A673 (cell line): ENCODE measurements around the gene LYRM4. TPM values are rescaled to one million over a fixed set of nuclear protein-coding genes. Genes with fewer than 3 reads are reported as not detected.

Experiments used
- BruUV-seq: library from RNA; stranded (reverse); fragments of 400-500 nt; replicated peaks from 2 replicates; lab custom pipeline; 2021; lab: Mats Ljungman, UMichigan
- CTCF ChIA-PET: fragments of 300-600 bp; sonication (Branson Sonifier 250); formaldehyde crosslinking; loops from one replicate; lab custom pipeline; 2022; ENCODE audit warnings: antibody characterized with exemption; lab: Charles Lee
- POLR2A ChIA-PET: fragments of 300-600 bp; sonication (Branson Sonifier 250); formaldehyde crosslinking; loops from one replicate; lab custom pipeline; 2022; ENCODE audit warnings: antibody characterized with exemption; ENCODE audit not compliant: low non-redundant PET; lab: Charles Lee
- DNase-seq: peaks from one replicate; pipeline ENCODE4 v3.0.0-alpha.2; 2015; ENCODE audit warnings: low spot score
- H3K27ac ChIP-seq: fragments of 200-600 bp; sonication (generic); 2 replicates; pipeline ENCODE4 v1.5.1; 2016; ENCODE audit warnings: mixed run types, low read depth, mild to moderate bottlenecking, mixed read lengths, antibody characterized with exemption, low read length; ENCODE audit not compliant: poor library complexity, severe bottlenecking
- H3K27me3 ChIP-seq: fragments of 200-600 bp; sonication (generic); replicated peaks from 2 replicates; pipeline ENCODE4 v1.6.1; 2017; ENCODE audit warnings: mixed run types, low read depth, mild to moderate bottlenecking, mixed read lengths, antibody characterized with exemption, low read length; ENCODE audit not compliant: insufficient read depth, poor library complexity
- H3K36me3 ChIP-seq: fragments of 200-600 bp; sonication (generic); 2 replicates; pipeline ENCODE4 v1.6.1; 2016; ENCODE audit warnings: mixed run types, mild to moderate bottlenecking, mixed read lengths, antibody characterized with exemption, low read length; ENCODE audit not compliant: insufficient read depth, poor library complexity, severe bottlenecking
- H3K4me1 ChIP-seq: fragments of 200-600 bp; sonication (generic); 2 replicates; pipeline ENCODE4 v1.6.1; 2017; ENCODE audit warnings: mixed run types, mild to moderate bottlenecking, mixed read lengths, antibody characterized with exemption, low read length; ENCODE audit not compliant: insufficient read depth, poor library complexity, severe bottlenecking
- H3K4me3 ChIP-seq: fragments of 200-600 bp; sonication (generic); 2 replicates; pipeline ENCODE4 v1.5.1; 2016; ENCODE audit warnings: low read depth, mixed run types, mild to moderate bottlenecking, mixed read lengths, low read length; ENCODE audit not compliant: poor library complexity, severe bottlenecking
- H3K9me3 ChIP-seq: fragments of 200-600 bp; sonication (generic); 2 replicates; pipeline ENCODE4 v1.6.1; 2016; ENCODE audit warnings: mixed run types, low read depth, mild to moderate bottlenecking, mixed read lengths, antibody characterized with exemption, low read length; ENCODE audit not compliant: poor library complexity, severe bottlenecking
- EZH2 ChIP-seq: fragments of 200-600 bp; sonication (generic); IDR thresholded peaks from 2 replicates; pipeline ENCODE4 v1.6.1; 2017; ENCODE audit warnings: borderline replicate concordance, low read depth, mild to moderate bottlenecking, mixed read lengths, antibody characterized with exemption, low read length; ENCODE audit not compliant: poor library complexity, severe bottlenecking
- intact Hi-C: fragments of 100-400 bp; cut with micrococcal nuclease; formaldehyde crosslinking; loops from one replicate; pipeline ENCODE4 v1.10.0; 2022; ENCODE audit not compliant: unreplicated experiment
- total RNA-seq: library from RNA; stranded (reverse); gene quantifications from 2 replicates; pipeline ENCODE4 v1.2.3, GENCODE V29; 2021
- TF ChIP-seq, protein P1 (sequence below): fragments of 300-800, 200-600 bp; sonication (generic); conservative IDR thresholded peaks from 2 replicates; pipeline ENCODE4 v1.5.1; 2017; ENCODE audit warnings: low read depth, mild to moderate bottlenecking, antibody characterized with exemption, low read length, moderate library complexity, mixed read lengths

LYRM4 gene
- total RNA-seq, 1 experiment from 2014 or later: 53.6 TPM

DNA sequence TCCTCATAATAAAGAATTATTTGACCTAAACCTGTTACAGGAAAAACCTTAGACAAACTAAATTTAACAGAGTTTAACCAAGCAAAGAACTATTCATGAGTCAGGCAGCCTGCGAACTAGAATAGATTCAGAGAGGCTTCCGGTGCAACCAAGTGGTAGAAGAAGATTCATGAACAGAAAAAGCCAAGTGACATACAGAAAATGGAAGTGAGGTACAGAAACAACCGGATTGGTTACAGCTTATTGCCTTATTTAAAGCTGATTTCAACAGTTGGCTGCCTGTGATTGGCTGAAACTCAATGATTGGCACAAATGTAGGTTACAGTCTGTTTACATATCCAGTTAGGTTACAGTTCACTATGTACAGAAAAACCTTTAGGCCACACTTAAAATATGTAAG lies 165.5 kb downstream of the LYRM4 start:
- Histone ChIP-seq H3K27ac (no peak overlapping the region), H3K4me3 (no peak overlapping the region), H3K36me3 (no peaks in the 10 kb centered on the region), H3K27me3 (no peaks in the 10 kb centered on the region), H3K4me1 (peaks cover 4% of the 10 kb centered on the region), H3K9me3 (no peaks in the 10 kb centered on the region)
- ChIA-PET POLR2A (no interaction called here), CTCF (no interaction called here)
- BruUV-seq: no TSS peak
- DNase-seq: no peak
- no peak for TF ChIP-seq EZH2
- TF ChIP-seq, protein P1, sequence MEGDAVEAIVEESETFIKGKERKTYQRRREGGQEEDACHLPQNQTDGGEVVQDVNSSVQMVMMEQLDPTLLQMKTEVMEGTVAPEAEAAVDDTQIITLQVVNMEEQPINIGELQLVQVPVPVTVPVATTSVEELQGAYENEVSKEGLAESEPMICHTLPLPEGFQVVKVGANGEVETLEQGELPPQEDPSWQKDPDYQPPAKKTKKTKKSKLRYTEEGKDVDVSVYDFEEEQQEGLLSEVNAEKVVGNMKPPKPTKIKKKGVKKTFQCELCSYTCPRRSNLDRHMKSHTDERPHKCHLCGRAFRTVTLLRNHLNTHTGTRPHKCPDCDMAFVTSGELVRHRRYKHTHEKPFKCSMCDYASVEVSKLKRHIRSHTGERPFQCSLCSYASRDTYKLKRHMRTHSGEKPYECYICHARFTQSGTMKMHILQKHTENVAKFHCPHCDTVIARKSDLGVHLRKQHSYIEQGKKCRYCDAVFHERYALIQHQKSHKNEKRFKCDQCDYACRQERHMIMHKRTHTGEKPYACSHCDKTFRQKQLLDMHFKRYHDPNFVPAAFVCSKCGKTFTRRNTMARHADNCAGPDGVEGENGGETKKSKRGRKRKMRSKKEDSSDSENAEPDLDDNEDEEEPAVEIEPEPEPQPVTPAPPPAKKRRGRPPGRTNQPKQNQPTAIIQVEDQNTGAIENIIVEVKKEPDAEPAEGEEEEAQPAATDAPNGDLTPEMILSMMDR: no peak
- intact Hi-C loops: no loop called here

- CTCF ChIA-PET: no interaction called here
- no peak overlapping the region for H3K4me3 ChIP-seq
- H3K36me3 ChIP-seq: no peaks in the 10 kb centered on the region
- H3K27me3 ChIP-seq: no peaks in the 10 kb centered on the region
- H3K9me3 ChIP-seq: no peaks in the 10 kb centered on the region
- intact Hi-C loops: no loop called here
- H3K27ac ChIP-seq: no peak overlapping the region
- TF ChIP-seq, protein P1: no peak
- TF ChIP-seq EZH2: no peak
- BruUV-seq: no TSS peak
- DNase-seq: no peak
- peaks cover 11% of the 10 kb centered on the region for H3K4me1 ChIP-seq
- POLR2A ChIA-PET: no interaction called here
Measured at GRCh38 chr6:5094327-5094726, 166.4 kb downstream of the LYRM4 start.

- CTCF ChIA-PET: no interaction called here
- no peak overlapping the region for H3K4me3 ChIP-seq
- intact Hi-C loops: no loop called here
- H3K27ac ChIP-seq: no peak overlapping the region
- TF ChIP-seq EZH2: no peak
- TF ChIP-seq, protein P1: no peak
- no peak for DNase-seq
- H3K27me3 ChIP-seq: no peaks in the 10 kb centered on the region
- peaks cover 11% of the 10 kb centered on the region for H3K4me1 ChIP-seq
- H3K36me3 ChIP-seq: no peaks in the 10 kb centered on the region
- no TSS peak for BruUV-seq
- POLR2A ChIA-PET: no interaction called here
- H3K9me3 ChIP-seq: no peaks in the 10 kb centered on the region
Measured at GRCh38 chr6:5093231-5094015, 167.3 kb downstream of the LYRM4 start.
